Panc1 (cell line): ENCODE data around the gene TMEM273.

Source experiments
- CTCF ChIP-seq: fragments of 450-650 bp; IDR thresholded peaks from 2 replicates; pipeline ENCODE4 v1.5.1; 2017; ENCODE audit warnings: mild to moderate bottlenecking
- POLR2AphosphoS5 ChIP-seq: IDR thresholded peaks from 2 replicates; pipeline ENCODE4 v1.6.1; 2012; ENCODE audit warnings: mild to moderate bottlenecking, low read depth, low read length, moderate library complexity
- TCF7L2 ChIP-seq: IDR thresholded peaks from 2 replicates; pipeline ENCODE4 v1.6.1; 2011; ENCODE audit warnings: mild to moderate bottlenecking, low read depth, low read length, inconsistent platforms
- TF ChIP-seq, protein P1 (sequence below), 2 experiments: IDR thresholded peaks; 2 replicates each; pipeline ENCODE4 v1.6.1; 2011 to 2012; ENCODE audit warnings: low read depth in 2 of 2, control low read depth in 1 of 2, low read length in 1 of 2, mild to moderate bottlenecking in 1 of 2, moderate library complexity in 1 of 2; ENCODE audit not compliant: insufficient read depth in 1 of 2

- TF ChIP-seq CTCF: no peak
- TF ChIP-seq, protein P1, sequence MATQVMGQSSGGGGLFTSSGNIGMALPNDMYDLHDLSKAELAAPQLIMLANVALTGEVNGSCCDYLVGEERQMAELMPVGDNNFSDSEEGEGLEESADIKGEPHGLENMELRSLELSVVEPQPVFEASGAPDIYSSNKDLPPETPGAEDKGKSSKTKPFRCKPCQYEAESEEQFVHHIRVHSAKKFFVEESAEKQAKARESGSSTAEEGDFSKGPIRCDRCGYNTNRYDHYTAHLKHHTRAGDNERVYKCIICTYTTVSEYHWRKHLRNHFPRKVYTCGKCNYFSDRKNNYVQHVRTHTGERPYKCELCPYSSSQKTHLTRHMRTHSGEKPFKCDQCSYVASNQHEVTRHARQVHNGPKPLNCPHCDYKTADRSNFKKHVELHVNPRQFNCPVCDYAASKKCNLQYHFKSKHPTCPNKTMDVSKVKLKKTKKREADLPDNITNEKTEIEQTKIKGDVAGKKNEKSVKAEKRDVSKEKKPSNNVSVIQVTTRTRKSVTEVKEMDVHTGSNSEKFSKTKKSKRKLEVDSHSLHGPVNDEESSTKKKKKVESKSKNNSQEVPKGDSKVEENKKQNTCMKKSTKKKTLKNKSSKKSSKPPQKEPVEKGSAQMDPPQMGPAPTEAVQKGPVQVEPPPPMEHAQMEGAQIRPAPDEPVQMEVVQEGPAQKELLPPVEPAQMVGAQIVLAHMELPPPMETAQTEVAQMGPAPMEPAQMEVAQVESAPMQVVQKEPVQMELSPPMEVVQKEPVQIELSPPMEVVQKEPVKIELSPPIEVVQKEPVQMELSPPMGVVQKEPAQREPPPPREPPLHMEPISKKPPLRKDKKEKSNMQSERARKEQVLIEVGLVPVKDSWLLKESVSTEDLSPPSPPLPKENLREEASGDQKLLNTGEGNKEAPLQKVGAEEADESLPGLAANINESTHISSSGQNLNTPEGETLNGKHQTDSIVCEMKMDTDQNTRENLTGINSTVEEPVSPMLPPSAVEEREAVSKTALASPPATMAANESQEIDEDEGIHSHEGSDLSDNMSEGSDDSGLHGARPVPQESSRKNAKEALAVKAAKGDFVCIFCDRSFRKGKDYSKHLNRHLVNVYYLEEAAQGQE (IDR thresholded peaks at IDR 0.05; ENCODE audit: insufficient read depth in 1 of 2, low read depth in 2 of 2, low read length in 1 of 2): no peak
- TF ChIP-seq POLR2AphosphoS5: no peak
- no peak for TF ChIP-seq TCF7L2
Measured at GRCh38 chr10:49168171-49168540, 20.0 kb downstream of the TMEM273 start.
